A673 (cell line): ENCODE measurements around the gene TMA16.

Experiments used
- EZH2 ChIP-seq: fragments of 200-600 bp; sonication (generic); IDR thresholded peaks from 2 replicates; pipeline ENCODE4 v1.6.1; 2017; ENCODE audit warnings: borderline replicate concordance, low read depth, mild to moderate bottlenecking, mixed read lengths, antibody characterized with exemption, low read length; ENCODE audit not compliant: poor library complexity, severe bottlenecking
- TF ChIP-seq, protein P1 (sequence below): fragments of 300-800, 200-600 bp; sonication (generic); conservative IDR thresholded peaks from 2 replicates; pipeline ENCODE4 v1.5.1; 2017; ENCODE audit warnings: low read depth, mild to moderate bottlenecking, antibody characterized with exemption, low read length, moderate library complexity, mixed read lengths

DNA sequence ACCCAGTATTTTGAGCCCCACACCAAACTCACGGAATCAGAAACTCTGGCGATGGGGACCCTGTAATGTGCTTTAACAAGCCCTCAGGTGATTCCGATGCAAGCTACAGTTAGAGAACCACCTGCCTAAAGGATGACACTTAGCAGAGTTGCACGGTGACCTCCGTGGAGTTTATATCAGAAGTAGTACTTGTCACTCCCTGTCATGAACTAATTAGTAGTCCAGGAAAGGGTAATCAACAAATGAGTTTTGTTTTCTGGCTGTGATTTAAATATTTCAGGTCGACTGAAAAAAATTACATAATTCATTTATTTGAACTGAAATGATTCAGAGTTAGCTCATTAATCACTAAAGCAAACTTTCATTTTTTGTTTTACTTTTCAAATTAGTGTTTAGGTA lies 56.4 kb downstream of the TMA16 start:
- TF ChIP-seq, protein P1, sequence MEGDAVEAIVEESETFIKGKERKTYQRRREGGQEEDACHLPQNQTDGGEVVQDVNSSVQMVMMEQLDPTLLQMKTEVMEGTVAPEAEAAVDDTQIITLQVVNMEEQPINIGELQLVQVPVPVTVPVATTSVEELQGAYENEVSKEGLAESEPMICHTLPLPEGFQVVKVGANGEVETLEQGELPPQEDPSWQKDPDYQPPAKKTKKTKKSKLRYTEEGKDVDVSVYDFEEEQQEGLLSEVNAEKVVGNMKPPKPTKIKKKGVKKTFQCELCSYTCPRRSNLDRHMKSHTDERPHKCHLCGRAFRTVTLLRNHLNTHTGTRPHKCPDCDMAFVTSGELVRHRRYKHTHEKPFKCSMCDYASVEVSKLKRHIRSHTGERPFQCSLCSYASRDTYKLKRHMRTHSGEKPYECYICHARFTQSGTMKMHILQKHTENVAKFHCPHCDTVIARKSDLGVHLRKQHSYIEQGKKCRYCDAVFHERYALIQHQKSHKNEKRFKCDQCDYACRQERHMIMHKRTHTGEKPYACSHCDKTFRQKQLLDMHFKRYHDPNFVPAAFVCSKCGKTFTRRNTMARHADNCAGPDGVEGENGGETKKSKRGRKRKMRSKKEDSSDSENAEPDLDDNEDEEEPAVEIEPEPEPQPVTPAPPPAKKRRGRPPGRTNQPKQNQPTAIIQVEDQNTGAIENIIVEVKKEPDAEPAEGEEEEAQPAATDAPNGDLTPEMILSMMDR: no peak
- no peak for TF ChIP-seq EZH2
